GM23248 (cell line): Measurements from ENCODE around the gene MARCHF3.

ENCODE experiments used
- EZH2 ChIP-seq: fragments of 200-600 bp; sonication (generic); IDR thresholded peaks from 2 replicates; pipeline ENCODE4 v1.6.1; 2018; ENCODE audit warnings: antibody characterized with exemption, mild to moderate bottlenecking; ENCODE audit not compliant: insufficient read depth, poor library complexity, severe bottlenecking
- EZH2phosphoT487 ChIP-seq: fragments of 200-600 bp; sonication (generic); IDR thresholded peaks from 2 replicates; pipeline ENCODE4 v1.6.1; 2018; ENCODE audit warnings: antibody characterized with exemption, moderate library complexity, mild to moderate bottlenecking, low read depth; ENCODE audit not compliant: insufficient read depth

DNA sequence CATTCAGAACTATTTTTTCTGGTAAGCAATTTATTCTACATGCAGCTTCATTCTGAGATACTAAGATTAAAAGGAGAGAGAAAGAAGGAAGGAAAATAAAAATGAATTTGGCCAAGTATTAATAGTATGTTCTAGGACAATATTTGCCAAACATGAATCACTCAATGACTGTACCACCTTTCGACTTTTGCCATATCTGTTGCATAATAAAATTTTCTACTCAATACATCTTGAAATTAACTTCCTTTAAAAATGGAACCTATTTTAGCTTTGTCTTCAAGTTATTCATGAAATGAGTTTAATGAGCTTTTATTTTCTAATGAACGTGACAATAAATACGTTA lies 111.8 kb downstream of the MARCHF3 start:
- TF ChIP-seq EZH2 = no peak
- no peak for TF ChIP-seq EZH2phosphoT487
